ENCODE data around the gene SPRR2E. TPM values are rescaled to one million over a fixed set of nuclear protein-coding genes. Genes with fewer than 3 reads are reported as not detected.
"Not testable (repeated sequence)": the region's sequence is repeated elsewhere in the genome, so short reads cannot be mapped to it uniquely, and the experiment has no call there.

The SPRR2E gene
- total RNA-seq, 4 donors from 2014 or later, result 10.8 to 314 (median 156) TPM

- H3K4me3 ChIP-seq, result no peak overlapping the region
- TF ChIP-seq CTCF (IDR thresholded peaks at IDR 0.05) (no peak), POLR2A (IDR thresholded peaks at IDR 0.05) (no peak), POLR2AphosphoS5 (IDR thresholded peaks at IDR 0.05) (no peak), EP300 (IDR thresholded peaks at IDR 0.05) (no peak)
- no peaks in the 10 kb centered on the region for H3K4me1 ChIP-seq
- DNase-seq (ENCODE audit: low spot score in 2 of 2), result no peak
- WGBS, result 64% methylated on average over 6 of the region's 6 CpGs
- no peaks in the 10 kb centered on the region for H3K36me3 ChIP-seq
- no peak overlapping the region for H3K27ac ChIP-seq
- no peaks in the 10 kb centered on the region for H3K9me3 ChIP-seq
- H3K27me3 ChIP-seq, result no peaks in the 10 kb centered on the region
Measured at GRCh38 chr1:153058826-153059784, 35.2 kb downstream of the SPRR2E start.

- TF ChIP-seq POLR2A (IDR thresholded peaks at IDR 0.05) (no peak), CTCF (IDR thresholded peaks at IDR 0.05) (no peak), EP300 (IDR thresholded peaks at IDR 0.05) (no peak), POLR2AphosphoS5 (IDR thresholded peaks at IDR 0.05) (no peak)
- Histone ChIP-seq H3K4me3 (no peak overlapping the region), H3K9me3 (no peaks in the 10 kb centered on the region), H3K4me1 (no peaks in the 10 kb centered on the region), H3K27ac (no peak overlapping the region), H3K36me3 (no peaks in the 10 kb centered on the region), H3K27me3 (no peaks in the 10 kb centered on the region)
- WGBS, result 28% methylated on average over 2 of the region's 2 CpGs
- DNase-seq (ENCODE audit: low spot score in 2 of 2), result no peak
Measured at GRCh38 chr1:153058154-153058553, 36.2 kb downstream of the SPRR2E start.

- no peak for DNase-seq (ENCODE audit: low spot score in 2 of 2)
- WGBS, result 48% methylated on average over 2 of the region's 2 CpGs
- TF ChIP-seq POLR2A (IDR thresholded peaks at IDR 0.05), result no peak
- TF ChIP-seq POLR2AphosphoS5 (IDR thresholded peaks at IDR 0.05), result no peak
- no peak for TF ChIP-seq CTCF (IDR thresholded peaks at IDR 0.05)
- TF ChIP-seq EP300 (IDR thresholded peaks at IDR 0.05), result no peak
Measured at GRCh38 chr1:153057375-153057774, 37.0 kb downstream of the SPRR2E start, which contains the start of gene SPRR2A. SPRR2A (minus strand) TSS chr1:153057512; CDS start chr1:153056735, 777 bp downstream.

GRCh38 chr1:153056111-153056510 is 38.2 kb downstream of the SPRR2E start:
- not testable (repeated sequence) for H3K4me1 ChIP-seq; H3K4me3 ChIP-seq; DNase-seq (ENCODE audit: low spot score in 2 of 2); H3K27ac ChIP-seq; H3K36me3 ChIP-seq; H3K27me3 ChIP-seq; H3K9me3 ChIP-seq
- 23% methylated on average over 3 of the region's 3 CpGs for WGBS

More at GRCh38 chr1:153057375-153057774, 37.0 kb downstream of the SPRR2E start, which contains the start of gene SPRR2A:
- H3K9me3 ChIP-seq, result no peaks in the 10 kb centered on the region
- H3K27me3 ChIP-seq, result no peaks in the 10 kb centered on the region
- H3K4me1 ChIP-seq, result no peaks in the 10 kb centered on the region
- H3K27ac ChIP-seq, result no peak within 1 kb of the TSS
- no peak within 1 kb of the TSS for H3K4me3 ChIP-seq
- H3K36me3 ChIP-seq, result no peaks in the 10 kb centered on the region

GRCh38 chr1:153049211-153049610 is 45.1 kb downstream of the SPRR2E start:
- Histone ChIP-seq H3K4me1 (no peaks in the 10 kb centered on the region), H3K4me3 (no peak overlapping the region), H3K9me3 (no peaks in the 10 kb centered on the region), H3K27ac (no peak overlapping the region), H3K27me3 (no peaks in the 10 kb centered on the region), H3K36me3 (no peaks in the 10 kb centered on the region)
- no peak for DNase-seq (ENCODE audit: low spot score in 2 of 2)
- WGBS, result 100% methylated on average over 2 of the region's 2 CpGs
- TF ChIP-seq POLR2AphosphoS5 (IDR thresholded peaks at IDR 0.05) (no peak), EP300 (IDR thresholded peaks at IDR 0.05) (no peak), POLR2A (IDR thresholded peaks at IDR 0.05) (no peak), CTCF (IDR thresholded peaks at IDR 0.05) (no peak)

Other genes starting within 250 kb of the SPRR2E start
- gene LCE7A, start 234.5 kb downstream of the SPRR2E start, total RNA-seq, result not detected
- gene SMCP, start 216.2 kb downstream of the SPRR2E start, total RNA-seq, result not detected
- 100 to 1,000 TPM in 3 of 4 donors, 10 to 100 TPM in 1; 50.2 to 213 (median 138) TPM for gene IVL, start 186.0 kb downstream of the SPRR2E start, total RNA-seq
- gene SPRR5, start 147.3 kb downstream of the SPRR2E start, total RNA-seq, result 10 to 100 TPM; 10.7 to 42.8 (median 18.2) TPM
- gene SPRR4, start 123.9 kb downstream of the SPRR2E start, total RNA-seq, result 100 to 1,000 TPM in 2 of 4 donors, 10 to 100 TPM in 1, 1 to 10 TPM in 1; 1.4 to 478 (median 67.3) TPM
- gene SPRR1A, start 110.4 kb downstream of the SPRR2E start, total RNA-seq, result 10 to 100 TPM in 1 of 4 donors, not detected in 3; 66.5 TPM
- gene SPRR3, start 92.8 kb downstream of the SPRR2E start, total RNA-seq, result not detected
- 100 to 1,000 TPM in 3 of 4 donors, 1 to 10 TPM in 1; 1.8 to 247 (median 172) TPM for gene SPRR1B, start 63.3 kb downstream of the SPRR2E start, total RNA-seq
- gene SPRR2D, start 53.4 kb downstream of the SPRR2E start, total RNA-seq, result 10 to 100 TPM in 3 of 4 donors, not detected in 1; 12.3 to 69.2 (median 56.6) TPM
- gene SPRR2A, start 37.0 kb downstream of the SPRR2E start, total RNA-seq, result not detected
- 1 to 10 TPM in 2 of 4 donors, not detected in 2; 2.0 to 3.3 TPM for gene SPRR2B, start 22.9 kb downstream of the SPRR2E start, total RNA-seq
- 1 to 10 TPM in 1 of 4 donors, not detected in 3; 4.2 TPM for gene SPRR2F, start 19.0 kb upstream of the SPRR2E start, total RNA-seq
- 10 to 100 TPM in 3 of 4 donors, 1 to 10 TPM in 1; 6.8 to 56.6 (median 13.3) TPM for gene SPRR2G, start 56.4 kb upstream of the SPRR2E start, total RNA-seq
- not detected for gene LELP1, start 108.9 kb upstream of the SPRR2E start, total RNA-seq
- 100 to 1,000 TPM in 1 of 4 donors, 10 to 100 TPM in 2, not detected in 1; 21.2 to 127 (median 34.6) TPM for gene PRR9, start 123.1 kb upstream of the SPRR2E start, total RNA-seq
- gene LORICRIN, start 165.2 kb upstream of the SPRR2E start, total RNA-seq, result 100 to 1,000 TPM in 3 of 4 donors, 10 to 100 TPM in 1; 14.9 to 257 (median 228) TPM
- gene PGLYRP3, start 218.4 kb upstream of the SPRR2E start, total RNA-seq, result 10 to 100 TPM; 34.2 to 72.1 (median 55.3) TPM